Transverse colon (tissue), 4 donors: ENCODE results near the gene SLC39A6. TPM values are rescaled to one million over a fixed set of nuclear protein-coding genes. Genes with fewer than 3 reads are reported as not detected.

Experiments
- DNase-seq: peaks from one replicate; pipeline ENCODE4 v3.0.0-alpha.2; 2019
- H3K27ac ChIP-seq, 4 donors: fragments of 200-600 bp; sonication (generic); 2 replicates each; pipeline ENCODE4 v1.5.1; 2016 to 2018; ENCODE audit warnings: inconsistent platforms in 4 of 4
- H3K27me3 ChIP-seq: fragments of 200-600 bp; sonication (generic); 2 replicates; pipeline ENCODE4 v1.5.1; 2017; ENCODE audit warnings: inconsistent platforms
- H3K36me3 ChIP-seq, 4 donors: fragments of 200-600 bp; sonication (generic); 2 replicates each; pipeline ENCODE4 v1.5.1; 2017 to 2019; ENCODE audit warnings: inconsistent platforms in 4 of 4
- H3K4me1 ChIP-seq, 4 donors: fragments of 200-600 bp; sonication (generic); 2 replicates each; pipeline ENCODE4 v1.5.1; 2017 to 2020; ENCODE audit warnings: inconsistent platforms in 4 of 4
- H3K4me3 ChIP-seq, 4 donors: fragments of 200-600 bp; sonication (generic); 1 replicate in 1 of 4; 2 replicates in 3 of 4; pipeline versions ENCODE4 v1.5.1 to v1.6.1; 2017 to 2019; ENCODE audit warnings: inconsistent platforms in 4 of 4
- H3K9me3 ChIP-seq, 2 donors: fragments of 200-600 bp; sonication (generic); 2 replicates each; pipeline ENCODE4 v1.5.1; 2017 to 2019; ENCODE audit warnings: inconsistent platforms in 2 of 2
- CTCF ChIP-seq, 5 experiments: fragments of 200-600 bp in 3 of 5; fragments of 450-650 bp in 2 of 5; sonication (generic) in 3 of 5; IDR thresholded peaks; 1 replicate in 2 of 5; 2 replicates in 3 of 5; pipeline ENCODE4 v1.5.1; 2016 to 2017; ENCODE audit warnings: antibody characterized with exemption in 5 of 5, inconsistent platforms in 3 of 5, mild to moderate bottlenecking in 2 of 5, moderate library complexity in 1 of 5
- EP300 ChIP-seq: sonication (generic); formaldehyde crosslinking; IDR thresholded peaks from one replicate; pipeline ENCODE4 v1.6.1; 2017; ENCODE audit warnings: antibody characterized with exemption, low read depth
- POLR2A ChIP-seq: fragments of 450-650 bp; IDR thresholded peaks from one replicate; pipeline ENCODE4 v1.6.1; 2016; ENCODE audit warnings: antibody characterized with exemption, mild to moderate bottlenecking, moderate library complexity
- POLR2AphosphoS5 ChIP-seq, 3 donors: sonication (generic); formaldehyde crosslinking; IDR thresholded peaks; one replicate each; pipeline ENCODE4 v1.6.1; 2016; ENCODE audit warnings: antibody characterized with exemption in 3 of 3
- WGBS, 2 donors: methylation state at CpG; one replicate each; pipeline ENCODE4 v1.1.5; 2018; ENCODE audit warnings: low coverage in 1 of 2; 5-methylcytosine and 5-hydroxymethylcytosine counted together
- in situ Hi-C, 4 donors: fragments of 200-750 bp; cut with MboI; loops; one replicate each; pipeline versions ENCODE4 v1.15.0 to v1.15.1; 2017; ENCODE audit warnings: low sequenced_read_pairs in 3 of 4, low pct_ligation_motif_present in 1 of 4, low pct_unique_long_range_greater_than_20kb in 1 of 4
- intact Hi-C: fragments of 100-400 bp; cut with DNase I; formaldehyde crosslinking; loops from one replicate; pipeline ENCODE4 v1.15.1; 2023; ENCODE audit warnings: low total_unique reads
- total RNA-seq, 4 donors: library from RNA; depleted of rRNA; stranded (reverse); fragments of >200 nt; gene quantifications; one replicate each; pipeline ENCODE4 v1.1.0, GENCODE V29; 2016

Gene SLC39A6
- total RNA-seq, 4 donors from 2014 or later: 4.5 to 24.3 (median 19.6) TPM

GRCh38 chr18:36108601-36109000, 20.5 kb downstream of the SLC39A6 start:
- no peak for DNase-seq
- no peaks in the 10 kb centered on the region for H3K9me3 ChIP-seq
- 70 to 83% methylated on average over 5 of the region's 5 CpGs for WGBS, 2 donors
- no peak for TF ChIP-seq EP300
- no peak for TF ChIP-seq CTCF (IDR thresholded peaks at IDR 0.05)
- TF ChIP-seq POLR2A: no peak
- TF ChIP-seq POLR2AphosphoS5 (IDR thresholded peaks at IDR 0.05): no peak
- no peaks in the 10 kb centered on the region for H3K27me3 ChIP-seq
- no peak overlapping the region for H3K27ac ChIP-seq
- in situ Hi-C loops (no loop called here), intact Hi-C loops (no loop called here)
- no peaks in the 10 kb centered on the region for H3K4me1 ChIP-seq
- H3K36me3 ChIP-seq: peaks cover 0 to 31% (median 13%) of the 10 kb centered on the region in 4 donors
- no peak overlapping the region for H3K4me3 ChIP-seq

- TF ChIP-seq EP300: no peak
- no peak for TF ChIP-seq CTCF (IDR thresholded peaks at IDR 0.05)
- TF ChIP-seq POLR2A: no peak
- TF ChIP-seq POLR2AphosphoS5 (IDR thresholded peaks at IDR 0.05): no peak
- DNase-seq: no peak
- H3K4me3 ChIP-seq: no peak overlapping the region
- H3K9me3 ChIP-seq: no peaks in the 10 kb centered on the region
- no peak overlapping the region for H3K27ac ChIP-seq
- peaks cover 0 to 27% (median 11%) of the 10 kb centered on the region in 4 donors for H3K36me3 ChIP-seq
- in situ Hi-C loops (no loop called here), intact Hi-C loops (no loop called here)
- H3K27me3 ChIP-seq: no peaks in the 10 kb centered on the region
- H3K4me1 ChIP-seq: no peaks in the 10 kb centered on the region
- 40 to 43% methylated on average over 2 of the region's 2 CpGs for WGBS, 2 donors
These were observed 20.9 kb downstream of the SLC39A6 start for GRCh38 chr18:36108196-36108595.

DNA sequence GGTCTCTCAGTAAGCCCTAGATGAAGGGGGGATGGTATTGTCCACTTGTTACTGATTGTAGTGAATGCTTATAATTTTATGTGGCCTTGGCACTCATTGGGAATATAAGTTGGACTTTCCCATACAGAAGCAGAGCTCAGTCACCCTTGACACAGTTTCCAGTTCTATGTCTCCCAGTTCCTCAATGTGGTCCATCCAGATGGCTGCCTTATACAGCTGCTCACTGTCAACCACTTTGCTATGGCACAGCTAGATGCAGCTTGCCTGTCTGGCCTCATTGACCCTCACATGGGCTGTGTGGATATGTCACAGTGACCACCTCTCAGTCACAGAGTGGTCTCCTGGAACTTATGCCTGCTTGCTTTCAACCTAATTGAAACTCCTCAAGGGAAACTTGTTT, 21.7 kb downstream of the SLC39A6 start:
- Histone ChIP-seq H3K4me1 (no peaks in the 10 kb centered on the region), H3K27me3 (no peaks in the 10 kb centered on the region), H3K4me3 (no peak overlapping the region), H3K27ac (no peak overlapping the region), H3K9me3 (no peaks in the 10 kb centered on the region), H3K36me3 (peaks cover 0 to 20% (median 8%) of the 10 kb centered on the region in 4 donors)
- no peak for DNase-seq
- in situ Hi-C loops (no loop called here), intact Hi-C loops (no loop called here)
- TF ChIP-seq EP300 (no peak), POLR2A (no peak), POLR2AphosphoS5 (IDR thresholded peaks at IDR 0.05) (no peak), CTCF (IDR thresholded peaks at IDR 0.05) (no peak)

DNA sequence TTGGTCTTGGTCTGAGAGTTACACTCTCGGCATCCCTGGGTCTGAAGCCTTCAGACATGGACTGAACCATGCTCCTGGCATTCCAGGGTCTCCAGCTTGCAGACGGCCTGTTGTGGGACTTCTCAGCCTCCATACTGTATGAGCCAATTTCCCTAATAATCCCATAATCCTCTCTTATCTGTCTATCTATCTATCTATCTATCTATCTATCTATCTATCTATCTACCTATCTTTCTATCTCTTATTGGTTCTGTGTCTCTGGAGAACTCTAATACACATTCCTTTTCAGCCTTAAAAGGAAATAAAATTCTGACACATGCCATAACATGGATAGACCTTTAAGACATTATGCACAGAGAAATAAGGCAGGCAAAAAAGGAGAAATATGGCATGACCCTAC, 24.4 kb downstream of the SLC39A6 start:
- peaks cover 0 to 4% (median 1%) of the 10 kb centered on the region in 4 donors for H3K36me3 ChIP-seq
- H3K27me3 ChIP-seq: no peaks in the 10 kb centered on the region
- no peak overlapping the region for H3K27ac ChIP-seq
- WGBS, 2 donors: 88 to 90% methylated on average over 2 of the region's 2 CpGs
- TF ChIP-seq EP300: no peak
- TF ChIP-seq POLR2A: no peak
- no peak for TF ChIP-seq POLR2AphosphoS5 (IDR thresholded peaks at IDR 0.05)
- TF ChIP-seq CTCF (IDR thresholded peaks at IDR 0.05): no peak
- in situ Hi-C loops: no loop called here
- no peak overlapping the region for H3K4me3 ChIP-seq
- H3K9me3 ChIP-seq: no peaks in the 10 kb centered on the region
- no peak for DNase-seq
- intact Hi-C loops: no loop called here
- H3K4me1 ChIP-seq: no peaks in the 10 kb centered on the region
